Measurements from ENCODE around the gene CRTC1.
"Not testable (repeated sequence)": the region's sequence is repeated elsewhere in the genome, so short reads cannot be mapped to it uniquely, and the experiment has no call there.

CRTC1 gene

DNA sequence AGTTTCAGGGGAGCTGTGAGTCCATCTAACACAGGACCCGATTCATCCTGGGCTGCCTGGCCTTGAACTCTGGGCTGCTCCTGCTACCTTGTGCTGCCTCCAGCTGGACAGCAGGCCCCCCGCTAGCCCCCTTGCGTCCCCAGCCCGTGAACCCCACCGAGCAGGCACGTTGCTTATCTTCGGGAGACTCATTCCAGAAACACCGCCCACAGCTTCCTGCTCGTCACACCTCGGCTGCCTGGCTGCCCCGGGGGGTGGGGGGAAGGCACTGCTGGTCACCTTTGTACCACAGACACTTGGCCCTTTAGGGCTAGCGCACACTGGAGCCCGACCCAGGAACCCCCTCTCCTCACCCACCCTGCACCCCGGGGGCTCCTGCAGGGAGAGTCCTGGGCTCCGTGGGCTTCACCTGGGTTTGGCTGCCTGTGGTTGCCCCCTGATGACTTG is 48.1 kb downstream of the CRTC1 start:
- DNase-seq: no peak

DNA sequence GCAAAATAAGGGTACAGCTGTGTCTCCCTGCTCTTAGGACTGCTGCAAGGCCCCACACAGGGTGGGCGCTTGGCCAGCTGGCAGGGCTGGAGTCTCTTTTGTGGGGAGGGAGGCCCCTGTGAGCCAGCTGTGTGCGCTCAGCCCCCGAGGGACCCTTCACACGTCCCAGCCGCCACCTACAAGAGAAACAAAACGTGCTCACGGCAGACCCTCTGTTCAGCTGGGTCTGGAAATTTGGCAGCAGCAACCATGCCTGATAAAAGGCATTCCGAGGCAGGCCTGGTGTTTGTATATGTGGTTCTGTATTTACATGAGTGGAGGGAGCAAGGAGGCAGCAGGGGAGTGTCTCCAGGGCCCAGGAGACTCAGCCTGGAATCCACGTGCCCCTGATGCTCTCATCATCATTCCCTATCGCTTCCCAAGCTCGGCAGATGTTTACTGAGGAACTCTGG is 49.7 kb downstream of the CRTC1 start:
- peak; percentile 42 for DNase-seq

DNA sequence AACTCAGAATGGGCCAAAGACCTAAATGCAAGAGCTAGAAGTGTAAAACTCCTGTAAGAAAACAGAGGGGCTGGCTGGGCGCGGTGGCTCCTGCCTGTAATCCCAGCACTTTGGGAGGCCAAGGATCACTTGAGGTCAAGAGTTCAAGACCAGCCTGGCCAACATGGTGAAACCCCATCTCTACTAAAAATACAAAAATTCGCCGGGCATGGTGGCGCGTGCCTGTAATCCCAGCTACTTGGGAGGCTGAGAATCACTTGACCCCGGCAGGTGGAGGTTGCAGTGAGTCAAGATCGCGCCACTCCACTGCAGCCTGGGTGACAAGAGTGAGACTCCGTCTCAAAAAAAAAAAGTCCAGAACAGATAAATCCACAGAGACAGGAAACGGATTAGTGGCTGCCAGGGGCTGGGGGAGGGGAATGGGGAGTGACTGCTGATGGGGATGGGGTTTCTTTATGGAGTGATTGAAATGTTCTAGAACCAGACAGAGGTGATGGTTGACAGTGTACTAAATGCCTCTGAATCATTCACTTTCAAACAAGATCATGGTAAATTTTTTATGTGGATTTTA is 50.4 kb downstream of the CRTC1 start:
- not testable (repeated sequence) for DNase-seq

DNA sequence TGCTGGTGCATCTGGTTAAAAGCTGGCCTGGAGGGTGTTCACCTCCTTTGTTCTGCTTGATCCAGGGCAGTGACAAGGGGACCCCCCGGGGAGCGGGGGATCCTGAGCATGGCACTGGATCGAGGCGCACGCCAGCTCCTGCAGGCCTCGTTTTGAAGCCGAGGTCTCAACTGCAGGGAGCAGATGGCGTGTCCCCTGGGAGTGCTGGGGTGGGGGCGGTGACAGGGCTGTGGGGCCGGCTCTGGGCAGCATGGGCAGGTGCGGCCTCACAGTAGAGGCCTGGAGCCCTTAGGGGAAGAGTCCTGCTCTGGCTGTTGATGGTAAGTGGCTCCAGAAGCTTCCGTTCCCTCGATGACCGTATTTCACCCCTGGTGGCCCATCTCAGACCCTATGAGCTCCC is 51.8 kb downstream of the CRTC1 start:
- DNase-seq: no peak

DNA sequence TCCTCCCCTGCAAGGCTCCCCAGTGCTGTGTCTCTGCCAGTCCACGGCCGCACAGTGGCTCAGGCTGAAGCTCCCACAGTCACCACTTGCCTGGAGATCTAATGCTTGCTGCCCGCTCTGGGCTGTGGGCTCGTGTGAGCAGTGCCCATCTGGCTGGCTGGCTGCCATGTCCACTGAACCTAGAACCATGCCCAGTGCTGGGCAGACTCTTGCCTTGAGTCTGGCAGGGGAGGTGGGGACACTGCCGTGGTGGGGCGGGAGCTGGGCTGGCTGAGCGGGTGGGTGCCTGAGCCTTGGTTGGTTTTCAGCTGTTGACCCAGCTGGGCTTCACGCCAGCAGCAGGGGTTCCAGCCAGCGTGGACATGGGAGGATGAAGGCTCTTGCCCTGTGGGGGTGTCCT is 52.3 kb downstream of the CRTC1 start:
- no peak for DNase-seq

DNA sequence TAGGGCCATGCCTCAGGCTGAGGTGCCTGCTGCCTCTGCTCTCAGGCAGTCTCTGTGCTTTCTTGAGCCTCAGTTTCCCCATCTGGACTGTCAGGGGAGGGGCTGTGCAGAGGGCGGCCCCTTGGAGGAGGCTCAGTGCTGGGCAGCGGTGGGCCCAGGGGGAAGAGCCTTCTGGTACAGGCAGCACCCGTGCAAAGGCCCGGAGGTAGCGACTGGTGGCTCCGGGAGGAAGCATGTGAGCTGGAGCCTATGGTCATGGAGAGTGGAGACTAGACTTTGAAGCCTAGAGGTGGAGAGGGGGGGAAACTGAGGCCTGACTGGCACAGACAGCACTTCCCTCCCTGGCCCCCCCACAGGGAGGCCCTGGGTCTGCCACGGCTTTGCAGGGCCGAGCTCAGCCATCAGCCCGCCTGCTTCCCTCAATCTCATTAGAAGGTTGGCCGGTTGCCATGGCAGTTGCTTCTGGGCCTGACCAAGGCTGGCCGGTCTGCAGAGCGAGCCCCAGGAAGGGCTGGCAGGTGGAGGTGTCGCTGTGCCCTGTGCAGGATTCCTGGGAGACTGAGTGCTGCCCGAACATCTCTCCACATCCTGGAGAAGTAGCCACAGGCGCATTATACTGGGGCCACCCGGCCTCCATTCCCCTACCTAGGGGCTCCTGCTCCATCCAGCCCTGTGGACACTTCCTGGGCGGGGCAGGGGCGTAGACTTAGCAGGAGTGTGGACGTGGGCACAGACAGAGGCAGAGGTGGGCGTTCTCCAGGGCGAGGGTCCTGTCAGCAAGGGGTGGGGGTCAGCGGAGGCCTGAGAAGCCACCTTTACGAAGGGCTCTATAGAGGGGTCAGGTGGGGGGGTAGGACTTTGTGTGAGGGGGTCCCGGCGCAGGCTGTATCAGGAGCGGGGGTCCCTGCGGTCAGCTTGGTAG is 53.2 kb downstream of the CRTC1 start:
- DNase-seq: no peak

DNA sequence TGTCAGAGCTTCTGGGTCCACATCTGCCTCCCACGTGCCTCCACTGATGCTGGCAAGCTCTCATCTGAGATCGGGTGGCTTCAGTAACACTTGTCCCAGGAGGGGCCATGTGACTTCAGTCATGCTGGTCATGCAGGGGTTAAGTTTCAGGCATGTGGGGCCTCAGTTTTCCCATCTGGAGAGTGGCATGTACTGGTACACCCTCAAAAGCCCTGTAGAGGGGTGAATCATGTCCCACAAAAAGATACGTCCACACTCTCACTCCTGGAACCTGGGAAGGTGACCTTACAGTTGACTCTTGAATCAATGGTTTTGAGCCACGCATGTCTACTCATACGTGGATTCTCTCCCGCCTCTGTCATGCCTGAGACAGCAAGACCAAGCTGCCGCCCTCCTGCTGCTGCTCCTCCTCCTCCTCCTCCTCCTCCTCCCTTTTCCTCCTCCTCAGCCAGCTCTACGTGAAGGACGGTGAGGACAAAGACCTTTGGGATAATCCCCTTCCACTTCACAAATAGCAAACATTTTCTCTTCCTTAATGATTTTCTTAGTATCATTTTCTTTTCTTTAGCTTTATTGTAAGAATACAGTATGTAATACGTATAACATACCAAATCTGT is 54.0 kb downstream of the CRTC1 start:
- peak; percentile 4 for DNase-seq

DNA sequence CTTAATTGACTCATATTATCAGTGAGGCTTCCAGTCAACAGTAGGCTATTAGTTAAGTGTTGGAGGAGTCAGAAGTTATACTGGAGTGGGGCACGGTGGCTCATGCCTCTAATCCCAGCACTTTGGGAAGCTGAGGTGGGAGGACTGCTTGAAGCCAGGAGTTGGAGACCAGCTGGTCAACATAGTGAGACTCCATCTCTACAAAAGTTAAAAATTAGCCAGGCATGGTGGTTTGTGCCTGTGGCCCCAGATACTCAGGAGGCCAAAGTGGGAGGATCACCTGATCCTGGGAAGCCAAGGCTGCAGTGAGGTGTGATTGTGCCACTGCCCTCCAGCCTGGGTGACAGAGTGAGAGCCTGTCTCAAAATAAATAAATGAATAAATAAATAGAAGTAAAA is 54.5 kb downstream of the CRTC1 start:
- no peak for DNase-seq

DNA sequence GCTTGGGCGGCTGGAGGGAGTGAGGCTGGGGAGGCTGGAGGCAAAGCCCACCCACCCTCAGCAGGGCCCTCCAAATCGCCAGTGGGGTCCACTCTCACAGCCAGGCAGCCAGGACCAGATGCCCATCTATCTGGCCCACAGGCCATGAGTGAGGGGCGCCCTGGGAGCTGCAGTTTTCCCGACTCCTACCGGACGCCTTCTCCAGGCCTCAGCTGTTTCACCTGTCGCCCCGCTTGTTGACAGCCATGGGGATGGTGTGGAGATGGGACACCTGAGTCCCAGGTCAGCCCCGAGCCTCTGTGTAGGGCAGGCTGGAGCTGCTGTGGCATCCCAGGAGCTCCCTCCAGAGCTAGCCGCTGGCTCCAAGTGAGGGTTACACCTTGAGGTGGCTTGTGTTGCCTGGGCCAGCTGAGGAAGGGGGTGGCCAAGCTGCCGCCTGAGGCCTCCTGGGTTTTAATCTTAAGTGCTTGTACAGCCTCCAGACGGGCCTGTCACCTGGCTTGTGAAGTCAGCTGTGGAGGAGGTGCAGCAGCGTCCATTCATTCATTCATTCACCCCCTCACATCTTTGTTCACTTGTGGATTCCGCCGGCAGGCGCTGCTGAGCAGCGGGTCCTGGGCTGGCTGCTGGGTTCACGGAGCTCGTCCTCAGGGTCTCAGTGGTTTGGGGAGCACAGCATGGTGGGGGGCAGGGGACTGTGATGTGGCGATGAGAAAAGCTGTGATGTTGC is 55.6 kb downstream of the CRTC1 start:
- DNase-seq: no peak

DNA sequence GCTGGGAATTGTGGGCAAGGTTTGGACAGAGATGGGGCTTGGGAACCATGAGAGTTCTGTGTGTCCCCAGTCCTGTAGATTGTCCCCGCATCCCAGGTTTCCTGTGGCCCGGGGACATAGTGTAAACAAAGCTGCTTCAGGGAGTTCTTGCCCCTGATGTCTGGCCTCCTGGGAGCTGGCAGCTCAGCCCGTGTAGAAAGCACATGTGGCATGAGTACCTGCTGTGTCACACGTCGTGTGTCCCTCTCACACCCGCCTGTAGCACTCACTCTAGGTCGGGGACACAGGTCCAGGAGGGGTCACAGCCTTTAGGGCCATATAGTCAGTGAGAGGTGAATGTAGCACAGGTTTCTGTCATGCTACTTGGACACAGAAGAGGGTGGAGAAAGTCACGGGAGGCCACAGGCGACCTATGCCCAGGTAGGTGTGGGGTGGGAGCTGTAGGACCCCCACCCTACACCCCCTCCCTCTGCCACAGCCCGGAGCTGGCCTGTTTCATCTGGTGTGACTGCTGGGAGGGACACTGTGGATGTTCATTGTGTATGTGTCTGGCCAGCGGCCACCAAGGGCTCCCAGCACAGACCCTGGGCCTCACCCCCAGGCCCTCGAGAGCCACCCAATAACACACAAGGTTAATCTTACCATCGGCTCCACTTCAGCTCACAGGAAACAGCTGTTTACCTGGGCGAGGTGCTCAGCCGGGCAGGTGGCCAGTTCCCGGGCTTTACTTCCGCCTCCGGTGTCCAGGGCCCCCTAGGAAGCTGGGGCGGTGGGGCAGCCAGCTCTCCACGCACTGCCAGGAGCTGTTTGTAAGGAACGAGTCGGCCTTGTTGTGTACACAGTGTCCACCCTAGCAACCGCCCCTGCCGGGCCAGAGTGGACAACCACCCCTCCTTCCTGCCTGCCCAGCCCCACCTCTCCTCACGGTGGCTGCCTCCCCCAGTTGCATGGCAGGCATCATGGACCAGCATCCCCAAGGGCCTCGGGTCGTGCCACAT is 57.9 kb downstream of the CRTC1 start:
- no peak for DNase-seq

DNA sequence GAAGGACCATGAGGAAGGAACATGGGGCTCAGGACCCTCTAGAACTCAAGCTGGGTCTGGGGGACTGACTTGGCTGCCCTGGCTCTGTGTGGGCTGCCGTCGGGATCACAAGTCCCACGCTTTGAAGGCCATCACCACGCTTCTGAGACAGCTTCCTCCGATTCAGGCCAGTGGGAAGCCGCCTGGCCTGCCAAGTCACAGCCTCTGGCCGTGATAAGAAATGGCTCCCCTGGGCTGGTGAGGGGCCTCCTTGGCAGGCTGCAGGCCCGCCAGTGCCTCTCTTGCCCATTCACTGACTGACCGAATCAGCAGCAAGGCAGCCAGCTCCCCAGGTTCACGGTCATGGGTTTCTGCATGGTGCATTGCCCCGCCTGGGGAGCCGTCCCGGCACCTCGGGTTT is 58.8 kb downstream of the CRTC1 start:
- no peak for DNase-seq

DNA sequence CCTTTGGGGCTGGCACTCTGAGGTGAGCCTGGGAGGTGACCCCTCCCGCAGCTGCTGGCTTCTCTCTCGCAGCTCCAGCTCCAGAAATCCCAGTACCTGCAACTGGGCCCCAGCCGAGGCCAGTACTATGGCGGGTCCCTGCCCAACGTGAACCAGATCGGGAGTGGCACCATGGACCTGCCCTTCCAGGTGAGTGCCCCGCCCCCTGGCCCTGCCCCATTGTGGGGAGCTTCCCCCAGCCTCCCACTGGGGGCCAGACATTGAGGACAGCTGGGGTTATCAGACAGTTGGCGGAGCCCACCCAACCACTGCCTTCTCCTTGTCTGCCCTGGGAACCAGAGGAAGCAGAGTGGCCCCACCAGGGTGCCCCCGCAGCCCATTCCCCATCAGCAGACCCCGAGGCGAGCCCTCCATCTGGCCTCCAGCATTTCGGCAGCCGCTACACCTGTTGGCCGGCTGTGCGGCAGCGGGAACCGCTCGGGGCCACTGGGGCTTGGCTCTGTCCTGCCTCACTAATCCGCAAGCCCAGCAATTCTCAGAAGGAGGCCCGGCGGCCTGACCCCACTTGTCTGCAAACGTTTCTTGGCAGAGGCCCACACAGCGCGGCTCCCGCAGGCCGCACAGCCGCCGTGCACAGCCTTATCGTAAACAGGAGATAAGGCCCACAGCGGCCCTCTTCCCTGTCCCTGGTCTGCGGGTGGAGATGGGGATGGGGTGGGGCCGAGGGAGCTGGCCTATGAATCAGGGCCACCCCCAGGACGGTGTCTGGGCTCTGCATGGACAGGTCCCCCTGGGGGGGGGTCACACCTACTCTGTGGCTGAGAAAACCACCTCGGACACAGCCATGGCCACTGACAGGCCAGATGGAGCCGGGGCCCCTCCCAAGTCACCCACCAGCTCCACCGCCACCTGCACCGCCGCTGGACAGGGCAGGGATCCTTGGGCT is 59.6 kb downstream of the CRTC1 start:
- no peak for DNase-seq

DNA sequence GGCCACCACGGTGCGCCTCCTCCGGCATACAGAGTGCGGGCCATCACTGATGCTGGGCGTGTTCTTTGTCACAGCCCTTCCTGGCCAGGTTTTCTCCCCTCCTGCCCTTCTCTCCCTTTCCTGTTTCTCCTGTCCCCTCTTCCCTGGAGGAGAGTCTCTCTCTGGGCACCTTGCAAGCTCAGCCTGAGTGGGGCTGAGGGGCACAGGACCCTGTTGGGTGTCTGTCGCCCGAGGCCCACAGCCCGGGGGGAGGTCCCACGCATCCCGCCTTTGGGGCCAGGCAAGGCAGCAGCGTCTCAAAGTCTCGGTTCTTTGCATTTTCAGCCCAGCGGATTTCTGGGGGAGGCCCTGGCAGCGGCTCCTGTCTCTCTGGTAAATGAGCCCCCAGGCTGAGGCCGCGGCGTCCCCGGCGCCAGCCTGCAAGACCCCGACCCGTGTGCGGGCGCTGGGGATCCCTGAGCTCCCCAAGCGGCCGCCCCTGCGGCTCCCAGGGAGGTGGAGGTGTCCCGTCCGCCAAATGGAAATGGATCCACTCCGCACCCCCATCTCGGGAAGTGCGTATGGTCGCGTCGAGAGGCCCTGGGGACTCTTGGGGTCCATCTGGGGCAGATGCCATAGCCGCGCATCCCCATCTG is 60.4 kb downstream of the CRTC1 start:
- DNase-seq: no peak

DNA sequence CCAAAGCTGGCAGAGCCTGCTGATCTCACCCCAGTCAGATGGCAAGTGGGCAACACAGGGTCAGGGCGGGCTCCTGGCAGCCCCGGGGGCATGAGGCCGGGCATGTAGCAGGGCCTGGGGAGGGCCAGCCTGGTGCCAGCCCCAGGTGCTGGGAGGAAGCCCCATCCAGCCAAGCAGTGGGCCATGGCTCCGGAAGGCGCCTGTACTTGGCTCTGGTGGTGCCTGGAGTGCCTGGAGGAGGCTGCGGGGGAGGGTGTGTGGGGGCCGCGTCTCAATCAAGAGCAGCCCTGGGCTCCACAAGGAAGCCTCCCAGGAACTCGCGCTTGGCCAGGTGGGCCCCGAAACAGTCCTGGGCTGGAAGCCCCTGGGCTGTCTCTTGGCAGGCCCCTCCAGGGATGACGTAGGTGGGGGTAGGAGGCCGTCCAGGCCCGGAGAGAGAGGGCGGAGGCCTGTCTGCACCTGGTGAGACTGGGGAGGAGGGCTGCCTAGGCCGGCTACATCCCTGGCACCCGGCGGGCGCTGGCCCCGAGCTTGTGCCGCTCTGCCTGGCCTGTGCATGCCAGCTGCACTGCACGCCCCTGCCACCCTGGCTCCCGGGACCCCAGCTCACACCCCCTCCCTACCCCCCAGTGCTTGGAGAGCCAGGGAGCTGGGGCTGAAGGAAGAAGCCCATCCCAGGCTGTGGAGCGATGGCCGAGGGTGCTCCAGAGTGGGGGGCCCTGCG is 61.7 kb downstream of the CRTC1 start:
- DNase-seq: no peak

DNA sequence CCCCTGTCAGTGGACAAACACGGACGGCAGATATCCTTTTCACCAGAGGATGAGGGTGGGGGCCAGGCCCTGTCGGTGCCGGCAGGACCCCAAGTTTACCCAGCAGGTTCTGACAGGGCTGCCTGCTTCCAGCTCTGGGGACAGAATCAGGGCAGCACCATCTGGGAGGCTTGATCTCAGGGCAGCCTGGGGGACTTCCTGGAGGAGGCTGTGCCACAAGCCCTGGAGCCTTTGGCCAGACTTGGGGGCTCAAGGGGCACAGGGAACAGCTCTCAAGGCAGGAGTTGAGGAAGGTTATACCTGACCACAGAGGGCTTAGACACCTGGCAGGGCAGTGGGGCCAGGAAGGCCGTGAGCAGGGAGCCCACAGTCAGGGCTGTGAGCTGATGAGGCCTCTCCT is 62.5 kb downstream of the CRTC1 start:
- no peak for DNase-seq

DNA sequence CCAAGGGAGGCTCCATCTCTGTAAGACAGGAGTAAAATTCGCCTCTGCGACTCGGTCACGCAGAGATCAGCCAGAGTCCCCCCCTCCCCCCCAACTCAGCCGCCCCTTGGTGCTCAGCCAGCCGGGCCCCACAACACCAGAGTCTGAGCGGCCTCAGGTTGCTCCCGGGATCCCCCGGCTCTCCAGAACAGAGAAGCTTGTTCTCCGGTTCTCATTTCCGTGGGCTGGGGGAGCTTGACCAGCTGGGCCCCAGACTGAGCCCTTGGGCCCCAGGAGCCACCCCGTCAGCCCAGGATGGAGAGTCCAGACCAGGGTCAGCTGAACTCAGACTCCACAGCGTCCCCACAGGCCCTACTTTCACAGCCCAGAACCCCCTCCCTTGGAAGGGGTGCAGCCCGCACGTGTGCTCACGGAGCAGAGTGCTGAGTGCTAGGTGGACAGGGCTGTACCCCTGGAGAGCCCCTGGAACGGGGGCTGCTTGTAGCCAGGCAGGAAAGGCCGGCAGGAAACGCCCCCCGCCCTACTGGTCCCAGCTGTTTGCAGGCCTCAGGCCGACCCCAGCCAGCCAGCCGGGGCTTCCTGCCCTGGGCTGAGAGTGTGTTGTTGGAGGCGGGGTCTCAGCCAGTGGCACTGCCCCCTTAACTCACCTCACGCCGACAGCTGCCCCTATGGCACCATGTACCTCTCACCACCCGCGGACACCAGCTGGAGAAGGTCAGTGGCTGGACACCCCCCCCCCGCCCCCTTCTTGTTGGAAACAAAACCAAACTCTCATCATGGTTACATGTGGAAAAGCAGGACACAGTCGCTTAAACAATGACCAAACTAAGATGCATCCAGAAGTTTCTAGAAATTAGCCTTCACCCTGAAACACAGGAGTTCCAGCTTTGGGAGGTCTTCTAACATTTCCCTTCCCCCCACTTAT is 63.2 kb downstream of the CRTC1 start:
- no peak for DNase-seq

DNA sequence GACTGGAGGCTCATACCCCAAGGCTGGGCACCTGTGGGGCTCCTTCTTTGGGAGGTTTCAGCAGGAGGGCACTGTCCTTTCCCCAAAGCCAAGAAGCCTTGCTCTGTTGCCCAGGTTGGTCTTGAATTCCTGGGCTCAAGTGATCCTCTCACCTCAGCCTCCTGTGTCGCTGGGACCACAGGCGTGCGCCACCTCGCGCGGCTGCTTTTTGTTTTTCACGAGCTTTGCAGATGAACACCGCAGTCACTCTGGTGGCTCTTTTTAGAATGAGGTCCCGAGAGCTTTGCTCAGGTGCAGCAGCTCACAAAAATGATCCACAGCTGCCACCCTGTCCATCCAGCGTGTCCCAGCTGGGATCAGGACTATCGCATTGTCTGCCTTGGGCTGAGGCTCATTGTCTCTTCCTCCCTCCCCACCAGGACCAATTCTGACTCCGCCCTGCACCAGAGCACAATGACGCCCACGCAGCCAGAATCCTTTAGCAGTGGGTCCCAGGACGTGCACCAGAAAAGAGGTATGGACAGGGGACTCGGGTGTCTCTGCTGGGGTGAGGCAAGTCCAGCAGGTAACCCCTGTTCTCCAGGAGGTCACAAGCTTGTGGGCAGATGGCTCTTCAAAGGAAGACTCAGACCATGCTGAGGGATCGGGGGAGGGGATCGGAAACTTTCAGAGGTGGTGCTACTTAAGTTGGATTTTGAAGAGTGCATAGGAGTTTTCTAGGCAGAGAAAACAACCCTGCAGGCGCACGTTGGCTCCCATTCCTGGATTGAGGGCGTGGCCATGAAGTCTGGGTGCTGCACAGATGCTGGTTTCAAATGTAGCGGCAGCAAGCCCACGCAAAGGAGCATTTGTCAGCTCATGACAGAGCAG is 66.1 kb downstream of the CRTC1 start:
- no peak for DNase-seq

Measured in fibroblast of upper back skin (primary cell).